Heart left ventricle (tissue), 13 donors: Measurements from ENCODE around the gene SCGB1D2.
"Not testable (repeated sequence)": the region's sequence is repeated elsewhere in the genome, so short reads cannot be mapped to it uniquely, and the experiment has no call there.

Source experiments
- POLR2A ChIP-seq, 2 donors: fragments of 450-650 bp; IDR thresholded peaks; one replicate each; pipeline ENCODE4 v1.6.1; 2017; ENCODE audit warnings: antibody characterized with exemption in 2 of 2, mild to moderate bottlenecking in 2 of 2, moderate library complexity in 2 of 2
- TF ChIP-seq, protein P1 (sequence below), 12 donors: fragments of 200-600 bp; sonication (generic) in 4 of 12; IDR thresholded peaks; one replicate each; pipeline versions ENCODE4 v1.5.0 to v1.8.0; 2018 to 2022; ENCODE audit warnings: antibody characterized with exemption in 12 of 12, mild to moderate bottlenecking in 5 of 12
- donor health status: ischemic (EF 13 %, LVEDD 7.1; RV severe dilation, severe dysfunction).
- donor health status: DM: no; HTN: yes; CAD: no.
- donor health status: DM: no; HTN: no; CAD: no.
- donor health status: ischemic (EF 25% LVEDD 6.9; RV normal size, moderate dysfunction).
- donor health status: ischemic (EF 25% LVEDD 5.7; RV mildly dilated, moderate dysfunction).
- donor health status: ischemic (EF 35%, LVEDD 5.7; RV mildly dilated, moderate dysfunction).
- donor health status: nonischemic (EF 11% LVEDD 7.7; RV severe dilation, severe dysfunction).
- donor health status: DM: yes; HTN: yes; CAD: no.
- donor health status: PGD.
- donor health status: ischemic (EF 29% LVEDD 5.4; RV normal size, mild dysfunction).
- donor health status: nonischemic (EF 23%, LVEDD 6.1; RV moderate dilation, normal function).

DNA sequence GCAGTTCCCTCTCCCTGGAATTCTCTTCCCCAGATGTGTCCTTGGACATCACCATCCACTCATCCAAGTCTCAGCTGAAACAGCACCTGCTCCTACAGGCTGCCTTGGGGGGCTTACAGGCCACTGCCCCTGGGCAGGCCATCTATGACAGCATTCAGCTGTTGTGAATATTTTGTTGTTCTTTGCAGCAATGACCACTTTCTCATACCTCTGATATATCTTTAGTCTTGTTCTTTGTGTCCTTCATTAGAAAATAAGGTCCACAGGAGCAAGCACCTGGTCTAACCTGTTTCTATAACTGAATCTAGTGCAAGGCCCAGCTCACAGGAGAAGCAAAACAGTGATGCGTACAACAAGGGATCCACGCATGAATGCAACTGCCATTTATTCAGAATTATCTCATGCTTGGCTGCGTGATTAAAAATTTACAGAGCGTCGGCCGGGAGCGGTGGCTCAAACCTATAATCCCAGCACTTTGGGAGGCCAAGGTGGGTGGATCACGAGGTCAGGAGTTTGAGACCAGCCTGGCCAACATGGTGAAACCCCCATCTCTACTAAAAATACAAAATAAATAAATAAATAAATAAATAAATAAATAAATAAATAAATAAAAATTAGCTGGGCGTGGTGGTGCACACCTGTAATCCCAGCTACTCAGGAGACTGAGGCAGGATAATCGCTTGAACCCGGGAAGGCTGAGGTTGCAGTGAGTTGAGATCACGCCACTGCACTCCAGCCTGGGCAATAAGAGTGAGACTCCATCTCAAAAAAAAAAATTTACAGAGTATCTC is 35.6 kb upstream of the SCGB1D2 start:
- TF ChIP-seq POLR2A (IDR thresholded peaks at IDR 0.05), result not testable (repeated sequence)
- TF ChIP-seq, protein P1, sequence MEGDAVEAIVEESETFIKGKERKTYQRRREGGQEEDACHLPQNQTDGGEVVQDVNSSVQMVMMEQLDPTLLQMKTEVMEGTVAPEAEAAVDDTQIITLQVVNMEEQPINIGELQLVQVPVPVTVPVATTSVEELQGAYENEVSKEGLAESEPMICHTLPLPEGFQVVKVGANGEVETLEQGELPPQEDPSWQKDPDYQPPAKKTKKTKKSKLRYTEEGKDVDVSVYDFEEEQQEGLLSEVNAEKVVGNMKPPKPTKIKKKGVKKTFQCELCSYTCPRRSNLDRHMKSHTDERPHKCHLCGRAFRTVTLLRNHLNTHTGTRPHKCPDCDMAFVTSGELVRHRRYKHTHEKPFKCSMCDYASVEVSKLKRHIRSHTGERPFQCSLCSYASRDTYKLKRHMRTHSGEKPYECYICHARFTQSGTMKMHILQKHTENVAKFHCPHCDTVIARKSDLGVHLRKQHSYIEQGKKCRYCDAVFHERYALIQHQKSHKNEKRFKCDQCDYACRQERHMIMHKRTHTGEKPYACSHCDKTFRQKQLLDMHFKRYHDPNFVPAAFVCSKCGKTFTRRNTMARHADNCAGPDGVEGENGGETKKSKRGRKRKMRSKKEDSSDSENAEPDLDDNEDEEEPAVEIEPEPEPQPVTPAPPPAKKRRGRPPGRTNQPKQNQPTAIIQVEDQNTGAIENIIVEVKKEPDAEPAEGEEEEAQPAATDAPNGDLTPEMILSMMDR (IDR thresholded peaks at IDR 0.05), result not testable (repeated sequence)
